ENCODE data around the gene MYO18A.

- no peak for TF ChIP-seq SUZ12 (IDR thresholded peaks at IDR 0.05; ENCODE audit: extremely low read depth, insufficient read depth, insufficient read length)
- TF ChIP-seq YY1 (IDR thresholded peaks at IDR 0.05; ENCODE audit: insufficient read depth, insufficient read length) = no peak
Measured at GRCh38 chr17:29194669-29195068, 14.5 kb upstream of the MYO18A start.
